ENCODE data around the gene CEBPG.

Gene CEBPG

DNA sequence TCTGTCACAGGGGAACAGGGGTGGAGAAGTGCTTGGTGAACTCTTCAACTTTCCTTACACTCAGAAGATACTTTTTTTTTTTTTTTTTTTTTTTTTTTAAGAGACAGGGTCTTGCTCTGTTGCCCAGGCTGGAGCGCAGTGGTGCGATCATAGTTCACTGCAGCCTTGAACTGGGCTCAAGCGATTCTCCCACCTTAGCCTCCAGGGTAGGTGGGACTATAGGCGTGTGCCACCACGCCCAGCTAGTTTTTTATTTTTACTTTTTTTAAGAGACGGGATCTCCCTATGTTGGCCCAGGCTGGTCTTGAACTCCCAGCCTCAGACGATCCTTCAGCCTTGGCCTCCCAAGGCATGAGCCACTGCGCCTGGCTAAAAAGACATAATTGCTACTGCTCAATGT is 11.5 kb downstream of the CEBPG start:
- DNase-seq, result no peak

DNA sequence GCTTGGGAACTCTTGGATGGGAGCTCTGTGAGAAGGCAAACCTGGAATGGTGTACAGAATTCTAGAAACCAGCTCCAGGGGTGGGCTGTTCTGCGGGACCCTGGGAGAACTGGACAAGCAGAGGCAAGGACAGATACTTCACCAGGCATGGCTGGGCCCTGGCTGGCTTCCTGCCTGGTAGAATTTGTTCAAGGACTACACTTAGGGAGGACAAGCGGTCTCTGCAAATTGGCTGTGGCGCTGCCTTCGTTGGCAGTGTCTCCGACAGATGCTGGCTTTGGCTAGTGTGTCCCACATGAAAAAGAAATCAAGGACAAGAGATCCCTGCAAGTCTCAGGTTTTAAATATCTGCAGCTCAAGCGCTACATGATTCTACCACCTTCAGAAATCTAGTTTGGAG is 12.4 kb downstream of the CEBPG start:
- no peak for DNase-seq

DNA sequence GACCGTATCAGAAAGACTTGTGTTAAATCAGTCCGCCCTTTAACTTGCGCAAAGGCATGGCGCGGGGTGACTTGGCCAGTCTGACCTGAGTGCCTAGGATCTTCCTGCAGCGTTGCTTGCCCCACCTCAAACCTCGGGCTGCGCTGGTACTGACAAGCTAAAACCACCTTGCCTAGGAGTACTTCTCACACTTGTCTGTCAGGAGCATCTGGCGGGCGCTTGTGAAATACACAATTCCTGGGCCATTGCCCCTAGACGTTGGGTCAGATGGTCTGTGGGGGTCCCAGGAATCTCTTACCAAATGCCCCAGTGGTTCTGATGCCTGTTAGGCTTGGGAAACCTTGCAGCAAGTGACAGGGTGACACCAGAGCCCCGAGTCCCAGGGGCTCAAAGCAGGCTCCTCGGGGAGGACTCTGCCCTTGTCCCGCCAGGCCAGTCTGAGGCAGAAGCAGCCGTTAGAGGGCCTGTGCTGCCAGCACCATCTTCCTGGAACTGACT is 12.9 kb downstream of the CEBPG start:
- DNase-seq, result no peak

DNA sequence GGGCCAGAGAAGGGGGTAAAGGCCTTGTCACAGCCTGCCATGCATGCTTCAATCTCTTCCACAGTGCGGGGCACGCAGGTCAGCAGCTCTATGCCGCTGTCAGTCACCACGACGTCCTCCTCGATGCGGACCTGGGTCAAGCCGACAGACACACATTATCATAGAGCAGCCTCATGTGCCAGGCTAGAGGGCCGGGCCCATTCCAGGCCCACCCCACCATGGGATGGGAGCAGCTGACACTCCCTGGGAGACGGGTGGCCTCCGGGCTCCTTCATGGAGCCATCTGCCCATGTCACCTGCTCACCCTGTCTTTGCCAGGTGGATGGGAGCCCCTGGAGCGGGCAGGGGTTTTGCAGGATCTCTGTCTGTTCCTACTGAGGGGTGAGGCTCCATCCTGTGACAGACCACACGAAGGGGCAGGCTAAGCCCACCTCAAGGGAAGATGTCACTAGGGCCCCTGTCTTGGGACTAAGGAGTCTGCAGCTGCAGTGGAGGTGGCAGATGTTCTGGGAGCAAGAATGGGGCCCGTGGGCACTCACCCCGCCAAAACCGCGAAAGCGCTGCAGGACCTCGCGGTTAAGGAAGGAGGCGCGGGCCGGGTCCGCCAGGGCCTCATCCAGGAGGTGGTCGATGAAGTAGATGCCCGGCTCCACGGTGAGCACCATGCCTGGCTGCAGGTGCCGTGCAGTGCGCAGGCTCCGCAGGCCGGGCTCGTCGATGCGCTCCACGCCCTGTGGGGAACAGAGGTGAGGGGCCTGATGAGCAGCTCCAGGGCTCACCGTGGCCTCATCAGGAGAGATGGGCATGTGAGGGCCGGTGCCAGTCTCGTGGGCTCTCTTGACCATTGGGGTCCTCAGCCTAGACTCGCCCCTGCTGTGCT is 14.1 kb downstream of the CEBPG start:
- DNase-seq, result no peak

DNA sequence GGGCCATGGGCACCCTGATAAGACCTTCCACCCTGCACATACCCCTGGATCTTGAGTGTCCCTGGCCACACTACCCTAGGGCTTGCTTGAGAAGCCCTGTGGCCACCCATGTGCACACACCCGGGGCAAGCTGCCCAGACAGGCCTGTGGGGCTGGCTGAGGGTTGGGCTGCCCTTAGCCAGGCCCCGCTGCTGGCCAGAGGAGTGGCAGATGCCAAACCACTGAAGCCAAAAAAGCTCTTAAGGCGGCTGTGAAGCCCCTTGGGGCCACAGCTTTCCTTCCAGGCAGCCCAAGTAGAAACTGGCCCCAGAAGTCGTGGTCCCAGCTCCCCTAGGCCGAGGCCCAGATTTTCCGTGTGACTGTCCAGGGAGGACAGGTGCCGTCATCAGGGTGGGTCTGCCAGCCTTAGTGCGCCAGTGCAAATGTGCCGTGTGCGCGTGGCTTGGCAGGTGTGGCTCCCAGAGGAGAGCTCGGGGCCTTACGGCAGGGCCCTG is 14.8 kb downstream of the CEBPG start:
- no peak for DNase-seq

DNA sequence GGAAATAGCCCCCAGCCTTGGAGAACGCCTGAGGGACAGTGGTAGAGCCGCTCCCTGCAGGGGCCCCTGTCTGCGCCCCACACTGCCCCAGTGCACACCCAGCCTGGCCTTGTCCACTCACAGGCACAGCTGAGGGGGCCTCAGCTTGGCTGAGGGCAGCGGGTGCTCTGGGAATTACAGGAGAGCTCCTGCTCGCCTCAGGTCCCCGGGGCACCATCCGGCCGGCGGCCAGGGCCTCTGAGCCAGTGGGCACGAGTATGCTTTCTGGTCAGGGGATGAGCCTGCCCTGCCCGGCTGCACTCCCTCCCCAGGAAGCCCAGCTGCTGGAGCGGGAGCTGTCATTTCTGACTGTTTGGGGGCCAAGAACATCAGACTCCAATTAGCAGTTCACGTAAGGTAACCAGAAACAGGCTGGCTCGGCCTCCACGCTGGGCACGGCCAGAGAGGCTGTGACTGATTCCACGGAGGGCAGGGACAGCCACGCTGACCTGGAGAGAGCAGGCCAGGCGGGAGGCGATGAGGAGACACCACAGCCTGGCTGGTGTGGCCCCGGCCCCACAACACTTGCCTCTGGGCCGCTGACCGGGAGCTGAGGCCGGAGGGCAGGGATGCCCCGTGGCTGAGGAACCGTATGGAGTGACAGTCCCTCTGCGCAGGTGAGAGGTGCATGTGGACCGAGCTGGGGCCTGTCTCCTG is 15.4 kb downstream of the CEBPG start:
- no peak for DNase-seq

DNA sequence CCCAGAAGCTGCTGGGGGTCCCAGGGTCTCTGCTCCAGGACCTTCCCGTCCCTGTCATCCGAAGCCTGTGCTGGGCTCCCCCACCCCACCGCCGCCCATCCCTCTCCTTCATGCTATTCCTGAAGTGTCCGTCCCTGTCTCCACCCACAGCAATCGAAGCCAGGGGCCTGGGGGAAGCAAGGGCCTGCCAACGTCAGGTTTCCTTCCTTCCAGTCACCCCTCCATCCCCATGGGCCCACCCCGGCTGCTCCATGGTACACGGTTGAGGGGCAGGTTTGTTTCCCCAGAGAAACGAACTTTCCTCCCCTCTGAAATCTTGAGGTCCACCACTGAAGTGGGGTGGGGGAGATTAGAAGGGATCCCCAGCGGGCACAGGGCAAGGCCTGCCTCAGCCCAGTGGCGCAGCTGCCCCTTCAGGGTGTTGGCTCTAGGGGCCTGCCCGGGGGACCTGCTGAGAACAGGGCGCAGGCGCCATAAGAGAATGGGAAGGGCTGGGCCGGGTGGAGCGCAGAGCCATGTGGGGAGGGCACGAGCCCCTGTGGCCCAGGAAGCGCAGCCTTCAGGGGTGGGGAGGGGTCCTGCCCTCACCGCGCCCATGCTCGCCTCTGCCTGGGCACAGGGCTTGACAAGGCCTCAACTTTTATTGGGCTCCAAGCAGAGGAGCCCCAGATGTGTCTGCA is 16.1 kb downstream of the CEBPG start:
- DNase-seq, result no peak

DNA sequence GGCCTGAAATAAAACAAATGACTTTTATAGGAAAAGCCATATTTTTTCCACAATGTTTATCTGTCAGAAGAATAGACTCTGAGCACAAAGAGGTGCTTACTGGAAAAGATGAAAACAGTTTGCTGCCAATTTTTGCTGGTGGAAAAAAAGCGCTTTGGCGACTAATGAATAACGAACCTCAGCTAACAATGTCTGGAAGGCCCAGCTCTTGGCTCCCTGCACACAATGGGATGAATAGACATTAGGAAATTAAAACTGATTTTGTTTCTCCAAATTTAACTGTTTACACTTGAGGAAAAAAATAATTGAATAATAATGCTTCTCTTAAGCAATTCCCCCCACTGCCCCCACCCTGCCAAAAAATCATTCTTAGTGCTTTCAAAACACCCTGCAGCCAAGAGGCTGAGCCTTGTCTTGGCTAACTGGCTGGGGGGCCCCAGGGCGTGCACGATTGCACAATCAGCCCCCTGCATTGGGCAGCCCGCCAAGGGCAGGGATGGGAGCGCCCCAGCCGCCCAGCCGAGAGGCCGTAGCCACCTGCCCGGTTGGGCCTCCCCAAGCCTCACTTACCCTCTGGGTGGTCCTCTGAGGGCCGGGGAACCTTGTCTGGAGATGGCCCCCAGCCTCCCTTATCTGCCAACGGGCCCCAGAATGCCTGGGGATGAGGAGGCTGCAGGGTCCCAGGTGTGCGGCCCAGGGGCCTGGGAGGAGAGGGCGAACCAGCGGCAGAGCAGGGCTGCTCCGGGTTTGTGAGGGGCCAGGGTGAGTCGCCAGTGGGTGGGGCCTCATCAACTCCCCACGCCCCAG is 16.8 kb downstream of the CEBPG start:
- DNase-seq, result no peak

DNA sequence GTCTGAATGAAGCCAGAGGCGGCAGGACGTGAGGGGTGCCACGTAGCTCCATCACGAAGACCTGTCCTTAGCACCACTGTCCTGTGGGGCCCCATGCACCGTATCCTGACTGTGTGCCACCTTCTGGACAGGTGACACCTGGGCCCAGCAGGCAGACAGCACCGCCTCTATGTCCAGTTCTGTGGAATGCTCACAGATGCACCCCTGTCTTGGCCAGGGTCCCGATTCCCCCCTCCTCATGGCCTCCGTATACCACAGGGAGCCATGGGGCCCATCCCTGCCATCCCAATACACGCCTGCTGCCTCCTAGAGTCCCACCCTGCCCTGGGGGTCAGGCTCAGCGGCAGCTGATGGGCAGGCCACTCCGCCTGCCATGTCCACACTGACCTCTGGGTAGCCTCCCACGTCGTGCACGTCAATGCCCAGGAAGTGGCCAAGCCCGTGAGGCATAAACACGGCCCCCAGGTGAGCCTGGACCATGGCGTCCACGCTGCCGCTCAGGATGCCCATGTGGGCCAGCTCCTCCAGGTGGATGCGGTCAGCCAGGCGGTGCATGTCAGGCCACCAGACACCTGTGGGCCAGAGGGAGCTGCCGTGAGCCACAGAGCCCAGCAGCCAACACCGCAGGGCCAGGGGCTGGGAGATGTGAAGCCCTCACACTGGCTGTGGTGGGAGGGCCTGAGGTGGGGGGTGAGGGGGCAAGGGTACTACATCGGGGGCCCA is 17.6 kb downstream of the CEBPG start:
- no peak for DNase-seq

DNA sequence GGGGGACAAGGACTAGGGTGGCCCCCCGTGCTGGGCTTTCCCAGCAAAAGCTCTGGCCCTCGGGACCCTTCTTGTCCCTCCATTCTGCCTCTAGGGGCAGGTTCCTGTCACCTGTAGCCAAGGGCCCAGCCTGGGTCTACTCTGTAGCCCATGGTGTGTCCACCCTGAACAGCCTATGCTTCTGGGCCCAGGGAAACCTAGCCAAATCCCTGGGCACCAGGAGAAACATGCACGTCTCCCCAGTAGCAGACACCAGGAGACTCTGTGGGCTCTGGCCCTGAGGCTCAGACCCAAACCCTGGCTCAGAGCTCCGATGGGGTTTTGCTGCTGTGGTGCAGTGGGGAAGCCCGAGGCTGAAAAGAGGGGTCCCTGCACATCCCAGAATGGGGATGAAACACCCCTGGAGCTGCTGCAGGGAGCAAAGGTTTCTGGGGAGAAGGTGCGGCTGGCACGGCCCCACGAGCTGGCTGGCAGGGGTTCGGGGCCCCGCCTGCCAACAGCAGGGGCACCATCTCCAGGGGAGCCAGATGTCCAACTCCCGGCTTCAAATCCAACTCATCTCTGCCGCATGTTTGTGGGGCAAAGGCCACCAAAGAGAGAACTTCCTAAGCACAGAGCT is 18.2 kb downstream of the CEBPG start:
- no peak for DNase-seq

DNA sequence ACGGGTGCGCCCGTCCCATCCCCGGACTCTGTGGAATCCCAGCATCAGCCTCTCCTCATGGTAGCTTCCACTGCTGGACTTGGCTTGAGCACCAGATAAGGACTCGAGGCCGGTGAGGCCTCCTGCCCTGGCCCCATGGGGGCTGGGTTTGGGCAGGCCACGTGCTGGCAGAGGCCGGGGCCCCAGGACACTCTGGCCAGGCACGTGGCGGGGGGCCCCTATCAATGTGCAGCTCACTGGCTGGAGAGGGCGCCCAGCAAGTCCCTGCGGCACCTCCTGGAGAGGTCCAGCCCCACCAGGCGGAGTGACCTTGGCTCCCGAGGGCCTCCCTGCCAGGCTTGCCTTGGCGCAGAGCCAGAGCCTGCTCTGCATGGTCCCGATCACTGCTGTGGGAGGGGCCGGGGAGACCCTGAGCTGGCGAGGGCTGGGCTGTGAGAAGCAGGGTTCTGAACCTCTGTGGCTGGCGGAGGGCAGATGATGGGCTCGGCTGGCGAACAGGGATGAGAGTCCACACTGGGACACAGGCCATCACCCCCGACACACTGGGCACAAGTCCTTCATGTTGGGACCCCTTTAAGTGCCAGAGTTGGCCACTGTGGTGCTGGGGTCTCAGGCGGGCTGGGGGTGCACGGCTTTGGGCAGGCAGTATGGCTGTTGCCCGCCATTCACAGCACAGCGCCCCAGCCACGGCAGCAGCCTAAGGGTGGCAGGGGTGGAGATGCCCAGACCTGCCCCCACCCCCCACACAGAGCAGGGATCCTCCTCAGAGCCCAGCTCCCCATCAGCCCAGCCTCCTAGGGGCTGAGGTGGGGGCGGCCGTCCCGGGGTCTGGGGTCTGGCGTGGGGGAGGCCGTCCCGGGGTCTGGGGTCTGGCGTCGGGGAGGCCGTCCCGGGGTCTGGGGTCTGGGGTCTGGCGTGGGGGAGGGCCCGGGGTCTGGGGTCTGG is 19.1 kb downstream of the CEBPG start:
- no peak for DNase-seq

DNA sequence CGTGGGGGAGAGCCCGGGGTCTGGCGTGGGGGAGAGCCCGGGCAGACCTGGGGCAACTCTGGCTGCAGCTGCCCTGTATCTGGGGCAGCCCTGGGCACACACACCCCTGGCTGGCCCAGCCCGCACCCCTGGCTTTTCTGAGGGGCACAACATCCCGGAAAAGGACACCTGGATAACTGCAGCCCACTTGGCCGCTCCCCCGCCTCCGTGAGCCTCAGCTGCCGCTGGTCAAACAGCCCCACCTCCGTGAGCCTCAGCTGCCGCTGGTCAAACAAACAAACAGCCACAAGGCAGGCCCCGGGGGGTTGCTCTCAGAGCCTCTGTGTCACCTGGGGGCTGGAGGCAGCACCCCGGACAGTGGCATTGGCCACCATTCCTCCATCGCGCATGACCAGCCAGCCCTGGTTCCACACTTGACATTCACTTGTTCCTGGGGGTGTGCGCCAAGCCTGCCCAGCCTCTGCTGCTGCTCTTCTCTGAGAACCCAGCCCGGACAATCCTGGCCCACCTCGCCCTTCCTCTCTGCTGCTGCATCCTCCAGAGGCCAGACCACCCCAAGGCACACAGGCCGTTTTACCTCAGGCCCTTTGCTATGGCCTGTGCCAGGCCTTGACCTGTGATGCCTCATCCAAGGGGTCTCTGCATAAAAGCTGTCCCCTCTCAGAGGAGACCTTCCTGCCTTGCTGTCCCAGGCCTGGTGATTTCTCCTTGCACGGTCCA is 19.9 kb downstream of the CEBPG start:
- no peak for DNase-seq

DNA sequence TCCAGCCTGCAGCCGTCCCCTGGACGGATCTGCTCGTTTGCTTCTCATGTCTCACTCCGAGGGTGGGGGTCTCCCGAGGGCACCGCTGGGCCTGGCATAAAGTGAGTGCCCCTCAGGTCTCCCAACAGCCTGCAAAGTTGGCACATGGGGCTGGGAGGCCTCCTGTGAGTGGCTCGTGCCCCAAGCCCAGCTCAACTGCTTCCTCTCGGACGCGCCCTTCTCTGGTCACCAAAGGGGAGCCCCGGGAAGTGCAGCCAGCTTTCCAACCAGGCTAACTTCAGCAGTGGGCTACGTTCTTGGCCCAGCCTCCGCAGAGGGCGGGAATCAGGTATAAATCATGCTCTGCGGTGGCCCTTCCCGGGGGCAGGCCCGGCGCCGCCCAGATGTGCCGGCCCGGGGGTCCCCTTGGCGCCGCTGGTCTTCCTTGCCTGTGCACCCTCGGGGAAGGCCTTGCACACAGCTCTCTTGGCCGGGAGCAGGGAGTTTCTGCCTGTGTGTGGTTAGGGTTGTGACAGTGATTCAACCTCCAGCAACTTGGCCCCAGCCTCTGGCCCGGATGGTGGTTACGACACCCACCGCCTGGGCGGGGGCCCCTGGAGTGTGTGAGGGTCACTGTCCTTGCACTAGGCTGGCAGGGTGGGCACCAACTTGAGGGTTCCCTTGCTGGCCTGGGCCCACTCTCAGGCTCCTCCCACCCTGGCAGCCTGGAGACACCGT is 20.7 kb downstream of the CEBPG start:
- no peak for DNase-seq

DNA sequence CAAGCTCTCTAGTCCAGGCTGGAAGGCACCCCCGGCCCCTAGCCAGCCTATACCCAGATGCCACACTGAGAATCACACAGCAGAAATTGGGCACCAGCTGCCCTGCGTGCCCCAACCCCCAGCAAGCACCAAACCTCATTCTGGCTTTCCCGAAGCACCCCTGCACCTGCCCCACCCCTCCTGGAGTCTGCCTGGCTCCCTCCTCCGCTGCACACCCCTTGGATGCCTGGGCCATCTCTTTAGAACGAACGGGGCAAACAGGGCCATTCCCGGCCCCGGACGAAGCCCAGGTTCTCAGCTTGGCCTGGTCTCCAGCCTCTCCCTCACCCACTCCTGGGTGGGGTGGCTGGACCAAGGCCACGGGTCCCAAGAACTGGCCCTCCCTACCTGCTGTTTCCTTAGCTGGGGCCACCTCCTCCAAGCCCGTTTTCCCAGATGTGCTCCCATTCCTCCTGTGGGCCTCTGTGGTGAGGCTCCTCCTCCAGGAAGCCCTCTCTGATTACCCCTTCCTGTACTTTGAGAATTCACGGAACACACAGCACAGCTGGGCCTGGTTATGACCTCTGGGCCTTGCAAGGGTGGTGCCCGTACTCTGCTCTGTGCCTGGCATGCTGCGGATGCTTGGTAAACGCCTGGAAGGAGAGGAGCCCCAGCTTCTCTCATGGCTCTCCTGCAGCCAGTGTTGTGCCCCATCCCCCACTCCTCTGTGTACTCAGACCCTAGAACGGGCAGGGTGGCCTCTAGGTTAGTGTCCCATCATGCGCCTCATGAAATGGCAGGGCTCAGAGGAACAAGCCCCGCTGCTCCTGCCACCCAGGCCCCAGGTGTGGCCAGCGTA is 21.4 kb downstream of the CEBPG start:
- DNase-seq, result no peak

DNA sequence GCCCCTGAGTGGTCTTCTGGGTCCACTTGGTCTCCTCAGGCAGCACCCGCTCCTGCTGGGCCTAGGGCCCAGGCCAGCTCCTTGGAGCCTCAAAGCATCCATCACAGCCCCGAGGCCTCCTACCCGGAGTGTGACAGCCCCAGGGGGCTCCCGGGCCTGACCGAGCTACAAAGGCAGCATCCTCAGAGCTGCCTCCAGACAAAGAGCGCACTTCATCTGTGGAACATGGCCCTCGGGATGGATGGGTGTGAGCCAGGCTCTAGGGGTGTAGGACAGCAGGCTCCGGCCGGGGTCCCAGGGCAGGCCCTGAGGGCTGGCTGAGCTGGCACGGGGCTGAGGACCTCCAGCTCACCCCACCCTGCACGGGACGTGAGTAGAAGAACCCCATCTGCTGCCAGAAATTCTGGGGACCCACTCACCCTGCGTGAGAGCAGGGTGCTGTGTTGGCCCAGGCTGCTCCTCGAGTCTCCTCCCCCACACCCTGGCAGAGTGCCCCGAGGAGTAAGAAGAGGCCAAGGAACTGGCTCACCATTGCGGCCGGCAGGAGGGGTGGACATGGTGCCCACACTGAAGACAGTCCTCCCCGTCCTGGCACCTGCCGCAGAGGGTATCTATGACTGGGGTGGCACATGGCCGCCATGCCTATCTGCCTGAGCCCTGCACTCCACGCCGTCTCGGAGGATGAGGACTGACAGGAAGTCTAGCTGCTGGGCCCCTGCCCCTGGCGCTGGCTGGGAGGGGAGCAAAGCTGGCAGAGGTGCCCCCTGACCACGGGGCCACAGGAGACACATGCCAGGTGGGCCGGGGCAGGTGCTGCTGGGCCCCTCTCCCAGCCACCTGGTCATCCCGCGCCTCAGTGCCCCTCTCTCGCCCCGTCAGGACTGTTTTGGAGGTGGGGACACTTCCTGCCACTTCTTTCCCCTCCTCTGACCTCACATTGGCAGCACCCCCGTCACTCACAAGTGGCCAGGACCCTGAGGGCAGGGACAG is 22.3 kb downstream of the CEBPG start:
- no peak for DNase-seq

DNA sequence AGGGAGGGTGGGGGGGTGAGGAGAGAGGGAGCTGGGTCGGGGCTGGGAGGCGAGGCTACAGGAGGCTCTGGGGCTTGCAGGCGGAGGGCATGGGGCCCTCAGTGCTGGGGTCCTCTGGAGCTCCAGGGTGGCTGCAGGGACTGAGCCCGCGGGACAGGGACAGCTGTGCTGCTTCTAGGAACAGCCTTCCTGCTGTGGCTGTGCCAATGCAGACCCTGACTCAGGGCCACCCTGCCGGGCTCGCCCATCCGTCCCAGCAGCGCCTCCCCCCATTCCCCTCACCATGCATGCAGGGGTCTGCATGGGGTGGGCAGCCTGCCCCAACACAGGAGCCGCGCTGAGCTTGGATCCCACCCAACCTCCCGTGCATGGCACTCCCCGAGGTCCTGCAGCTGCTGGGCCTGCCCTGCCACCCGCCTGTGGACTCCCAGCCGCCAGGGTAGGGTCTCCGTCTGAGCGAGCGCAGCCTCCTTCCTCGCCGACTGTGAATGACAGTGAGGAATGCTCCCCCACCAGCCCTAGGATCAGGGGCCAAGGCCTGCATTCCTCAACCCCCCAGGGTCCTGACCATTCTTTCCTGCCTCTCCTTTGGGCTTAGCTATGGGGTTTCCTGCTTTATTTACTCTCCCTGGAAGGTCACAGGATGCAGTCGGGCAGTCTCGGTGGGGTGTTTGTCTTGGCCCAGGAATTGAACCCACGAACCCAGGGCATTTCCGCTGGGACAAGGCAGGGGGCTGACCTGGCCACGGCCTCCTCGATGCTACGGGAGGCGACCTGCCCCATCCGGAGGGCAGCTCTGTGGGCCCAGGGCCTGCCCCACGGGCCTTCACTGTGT is 23.4 kb downstream of the CEBPG start:
- DNase-seq, result no peak

All from DMS 273 treated with DMSO at 0.1 percent for 48 hours (cell line).